ENCODE results near the gene BDKRB1.

Gene BDKRB1

DNA sequence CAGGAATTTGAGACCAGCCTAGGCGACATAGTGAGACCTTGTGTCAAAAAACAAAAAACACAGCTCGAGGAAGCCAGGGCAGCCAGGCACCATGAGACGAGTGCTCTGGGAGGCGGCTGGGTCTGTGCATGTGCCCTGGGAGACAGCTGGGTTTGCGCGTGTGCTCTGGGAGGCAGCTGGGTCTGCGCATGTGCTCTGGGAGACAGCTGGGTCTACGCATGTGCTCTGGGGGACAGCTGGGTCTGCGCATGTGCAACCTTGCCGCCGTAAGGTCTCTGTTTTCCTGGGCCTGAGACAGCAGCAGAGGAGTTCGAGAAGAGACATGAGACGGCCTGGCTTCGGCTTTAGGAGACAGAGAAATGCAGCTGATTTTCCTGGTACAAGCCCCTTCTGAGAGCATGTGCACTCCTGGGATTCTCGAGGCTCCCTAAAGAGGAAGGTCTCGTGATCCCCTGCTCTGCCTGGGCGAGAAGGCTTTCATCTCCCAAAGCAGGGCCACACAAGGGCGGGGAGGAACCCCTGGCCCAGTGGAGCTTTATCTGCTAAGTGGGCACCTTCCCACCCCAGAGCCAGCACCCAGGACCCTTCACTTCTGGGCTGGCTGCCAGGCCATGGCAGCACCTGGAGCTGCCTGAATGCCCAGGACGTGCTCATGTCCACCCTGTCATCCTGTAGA lies 3.5 kb upstream of the BDKRB1 start:
- TF ChIP-seq, protein P1, sequence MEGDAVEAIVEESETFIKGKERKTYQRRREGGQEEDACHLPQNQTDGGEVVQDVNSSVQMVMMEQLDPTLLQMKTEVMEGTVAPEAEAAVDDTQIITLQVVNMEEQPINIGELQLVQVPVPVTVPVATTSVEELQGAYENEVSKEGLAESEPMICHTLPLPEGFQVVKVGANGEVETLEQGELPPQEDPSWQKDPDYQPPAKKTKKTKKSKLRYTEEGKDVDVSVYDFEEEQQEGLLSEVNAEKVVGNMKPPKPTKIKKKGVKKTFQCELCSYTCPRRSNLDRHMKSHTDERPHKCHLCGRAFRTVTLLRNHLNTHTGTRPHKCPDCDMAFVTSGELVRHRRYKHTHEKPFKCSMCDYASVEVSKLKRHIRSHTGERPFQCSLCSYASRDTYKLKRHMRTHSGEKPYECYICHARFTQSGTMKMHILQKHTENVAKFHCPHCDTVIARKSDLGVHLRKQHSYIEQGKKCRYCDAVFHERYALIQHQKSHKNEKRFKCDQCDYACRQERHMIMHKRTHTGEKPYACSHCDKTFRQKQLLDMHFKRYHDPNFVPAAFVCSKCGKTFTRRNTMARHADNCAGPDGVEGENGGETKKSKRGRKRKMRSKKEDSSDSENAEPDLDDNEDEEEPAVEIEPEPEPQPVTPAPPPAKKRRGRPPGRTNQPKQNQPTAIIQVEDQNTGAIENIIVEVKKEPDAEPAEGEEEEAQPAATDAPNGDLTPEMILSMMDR (IDR thresholded peaks at IDR 0.05; ENCODE audit: low read depth, low read length): no peak
- DNase-seq (ENCODE audit: extremely low read depth, low read depth): no peak

DNA sequence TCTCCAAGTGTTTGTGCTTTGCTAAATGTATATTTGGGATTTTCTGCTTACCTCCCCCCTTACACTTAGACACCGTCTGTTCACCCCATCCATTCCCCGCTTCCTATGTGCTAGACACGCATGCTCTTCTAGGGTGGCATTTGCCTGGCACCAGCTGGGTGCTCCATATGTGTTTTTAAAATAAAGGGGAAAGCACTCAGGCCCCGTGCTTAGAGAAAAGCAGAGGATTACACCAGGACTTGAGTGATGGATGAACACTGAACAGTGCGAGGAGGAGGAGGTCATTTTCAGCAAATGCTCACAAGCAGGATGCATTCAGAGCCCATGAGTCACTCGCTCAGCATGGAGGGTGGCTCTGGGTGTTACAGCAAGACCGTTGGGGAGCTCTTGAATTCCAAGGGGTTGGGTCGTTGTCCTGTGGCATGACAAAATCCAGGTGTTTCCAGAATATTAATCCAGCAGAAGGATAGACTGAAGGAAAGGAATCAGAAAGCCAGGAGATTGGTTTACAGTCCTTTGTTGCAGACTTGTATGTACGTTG lies 2.9 kb upstream of the BDKRB1 start:
- TF ChIP-seq, protein P1 (IDR thresholded peaks at IDR 0.05; ENCODE audit: low read depth, low read length): no peak
- DNase-seq (ENCODE audit: extremely low read depth, low read depth): peak; percentile 39

DNA sequence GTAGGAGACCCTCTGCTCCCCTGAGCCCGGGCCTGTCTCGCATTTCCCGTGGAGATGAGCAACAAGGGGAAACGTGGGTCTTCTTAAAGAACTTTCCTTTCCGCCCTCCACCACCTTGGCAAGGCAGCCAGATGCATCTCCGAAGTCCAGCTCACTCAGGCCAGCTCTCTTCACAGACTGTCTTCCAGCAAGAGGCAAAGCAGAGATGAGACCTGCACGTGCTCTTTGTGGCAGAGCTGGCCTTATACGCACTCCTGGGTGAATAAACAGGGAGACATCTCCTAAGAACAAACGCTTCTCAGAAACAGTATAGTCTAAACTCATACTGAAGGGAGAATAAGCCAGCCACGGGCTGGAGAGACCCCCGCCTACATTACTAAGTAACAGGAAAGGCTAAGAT lies 1.3 kb upstream of the BDKRB1 start:
- TF ChIP-seq, protein P1 (IDR thresholded peaks at IDR 0.05; ENCODE audit: low read depth, low read length): no peak
- no peak for DNase-seq (ENCODE audit: extremely low read depth, low read depth)

DNA sequence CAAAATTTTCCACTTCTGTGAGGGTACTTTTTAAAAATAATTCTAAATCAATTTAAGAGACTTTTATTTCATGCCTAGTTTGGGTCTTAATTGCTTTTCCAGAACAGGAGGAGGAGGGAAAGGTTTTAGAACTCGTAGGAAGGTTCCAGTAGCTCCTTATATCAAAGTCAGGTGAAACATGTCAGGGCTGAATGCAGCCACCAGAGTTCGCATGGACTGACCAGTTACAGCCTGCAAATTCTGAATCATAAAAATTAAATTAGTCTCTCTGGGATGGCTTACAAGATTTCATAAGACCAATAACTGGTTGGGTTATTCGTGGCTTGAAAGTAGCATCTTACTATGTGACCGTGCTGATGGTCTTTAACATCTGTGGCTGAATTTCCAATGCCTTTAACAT lies 397 bp downstream of the BDKRB1 start:
- DNase-seq (ENCODE audit: extremely low read depth, low read depth): peak; percentile 39
- TF ChIP-seq, protein P1 (IDR thresholded peaks at IDR 0.05; ENCODE audit: low read depth, low read length): peak; percentile 36

DNA sequence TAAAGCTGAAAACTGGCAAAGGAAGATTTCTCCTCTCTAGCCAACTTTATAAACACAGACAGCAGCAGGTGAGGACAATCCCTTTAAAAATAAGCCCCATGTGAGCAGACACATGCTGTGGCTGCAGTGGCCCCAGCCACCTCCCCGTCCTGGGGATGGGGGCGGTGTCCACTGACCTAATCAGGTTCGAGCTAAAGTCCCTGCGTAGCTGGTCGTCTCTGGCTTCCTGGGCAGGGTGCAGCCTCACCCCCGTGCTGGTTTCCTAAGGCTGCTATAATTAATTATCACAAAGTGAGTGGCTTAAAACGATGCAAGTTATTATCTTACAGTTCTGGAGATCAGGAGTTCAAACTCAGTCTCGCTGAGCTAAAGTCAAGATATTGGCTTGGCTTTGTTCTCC lies 1.0 kb downstream of the BDKRB1 start:
- TF ChIP-seq, protein P1 (IDR thresholded peaks at IDR 0.05; ENCODE audit: low read depth, low read length): no peak
- no peak for DNase-seq (ENCODE audit: extremely low read depth, low read depth)

DNA sequence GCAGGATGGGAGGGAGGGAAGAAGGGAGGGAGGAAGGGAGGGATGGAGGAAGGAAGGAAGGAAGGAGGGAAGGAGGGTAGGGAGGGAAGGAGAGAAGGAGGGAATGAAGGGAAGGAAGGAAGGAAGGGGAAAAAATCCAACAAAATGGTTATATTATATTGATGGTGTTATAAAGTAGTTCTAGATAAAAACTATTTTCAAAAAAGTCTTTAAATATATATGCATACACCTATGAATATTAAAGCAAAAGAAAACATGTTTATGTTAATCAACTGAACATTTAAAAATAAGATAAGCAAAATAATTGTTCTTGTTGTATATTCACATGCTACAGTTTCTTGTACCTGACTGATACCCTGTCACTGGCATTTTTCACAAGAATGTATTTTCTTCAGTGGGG lies 1.9 kb downstream of the BDKRB1 start:
- no peak for DNase-seq (ENCODE audit: extremely low read depth, low read depth)
- TF ChIP-seq, protein P1 (IDR thresholded peaks at IDR 0.05; ENCODE audit: low read depth, low read length): no peak

DNA sequence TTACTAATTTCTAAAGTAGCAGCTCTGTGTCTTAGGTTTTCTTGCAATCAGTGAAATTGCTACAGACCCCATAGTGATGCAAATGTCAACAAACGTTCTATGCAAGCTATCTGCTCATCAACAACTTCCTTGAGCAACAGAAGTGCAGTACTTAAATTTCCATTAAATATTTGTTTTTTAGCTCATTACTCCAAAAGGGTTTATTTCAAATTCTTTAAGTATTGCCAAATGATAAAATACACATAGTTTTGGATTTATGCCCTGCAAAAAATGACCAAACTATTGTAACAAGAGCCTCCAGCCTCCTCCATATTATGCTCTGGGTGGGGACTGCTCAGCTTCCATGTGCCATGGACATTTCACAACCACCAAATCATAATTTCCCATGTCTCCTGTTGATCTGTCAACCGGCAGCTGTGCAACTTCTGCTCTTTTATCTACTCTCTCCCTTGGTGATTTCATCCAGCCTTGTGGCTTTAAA lies 4.4 kb downstream of the BDKRB1 start:
- DNase-seq (ENCODE audit: extremely low read depth, low read depth): peak; percentile 93
- TF ChIP-seq, protein P1 (IDR thresholded peaks at IDR 0.05; ENCODE audit: low read depth, low read length): no peak

Measured in AG09319 (cell line).